ENCODE measurements around the gene MYO15A. TPM values are rescaled to one million over a fixed set of nuclear protein-coding genes. Genes with fewer than 3 reads are reported as not detected.

Gene MYO15A
- total and polyA plus RNA-seq, 12 donors = 0.44 to 3.5 (median 0.88) TPM; not detected in 2

- Histone ChIP-seq H3K9me3 (replicated peaks in 1 of 3) (no peaks in the 10 kb centered on the region), H3K4me3 (no peak overlapping the region), H3K27me3 (no peaks in the 10 kb centered on the region), H3K27ac (no peak overlapping the region), H3K36me3 (replicated peaks in 1 of 2) (no peaks in the 10 kb centered on the region), H3K4me1 (replicated peaks in 1 of 2) (peaks cover 11 to 12% of the 10 kb centered on the region in 2 donors)
- intact Hi-C loops (cut with DNase I) = no loop called here
- no peak for TF ChIP-seq POLR2A (IDR thresholded peaks at IDR 0.05)
- TF ChIP-seq, protein P1, sequence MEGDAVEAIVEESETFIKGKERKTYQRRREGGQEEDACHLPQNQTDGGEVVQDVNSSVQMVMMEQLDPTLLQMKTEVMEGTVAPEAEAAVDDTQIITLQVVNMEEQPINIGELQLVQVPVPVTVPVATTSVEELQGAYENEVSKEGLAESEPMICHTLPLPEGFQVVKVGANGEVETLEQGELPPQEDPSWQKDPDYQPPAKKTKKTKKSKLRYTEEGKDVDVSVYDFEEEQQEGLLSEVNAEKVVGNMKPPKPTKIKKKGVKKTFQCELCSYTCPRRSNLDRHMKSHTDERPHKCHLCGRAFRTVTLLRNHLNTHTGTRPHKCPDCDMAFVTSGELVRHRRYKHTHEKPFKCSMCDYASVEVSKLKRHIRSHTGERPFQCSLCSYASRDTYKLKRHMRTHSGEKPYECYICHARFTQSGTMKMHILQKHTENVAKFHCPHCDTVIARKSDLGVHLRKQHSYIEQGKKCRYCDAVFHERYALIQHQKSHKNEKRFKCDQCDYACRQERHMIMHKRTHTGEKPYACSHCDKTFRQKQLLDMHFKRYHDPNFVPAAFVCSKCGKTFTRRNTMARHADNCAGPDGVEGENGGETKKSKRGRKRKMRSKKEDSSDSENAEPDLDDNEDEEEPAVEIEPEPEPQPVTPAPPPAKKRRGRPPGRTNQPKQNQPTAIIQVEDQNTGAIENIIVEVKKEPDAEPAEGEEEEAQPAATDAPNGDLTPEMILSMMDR (IDR thresholded peaks at IDR 0.05) = no peak
- DNase-seq = no peak
- WGBS, 4 donors = 88 to 91% (median 90%) methylated on average over 7 to 8 of the region's 8 CpGs
Measured at GRCh38 chr17:18177722-18178121, 69.2 kb downstream of the MYO15A start.

DNA sequence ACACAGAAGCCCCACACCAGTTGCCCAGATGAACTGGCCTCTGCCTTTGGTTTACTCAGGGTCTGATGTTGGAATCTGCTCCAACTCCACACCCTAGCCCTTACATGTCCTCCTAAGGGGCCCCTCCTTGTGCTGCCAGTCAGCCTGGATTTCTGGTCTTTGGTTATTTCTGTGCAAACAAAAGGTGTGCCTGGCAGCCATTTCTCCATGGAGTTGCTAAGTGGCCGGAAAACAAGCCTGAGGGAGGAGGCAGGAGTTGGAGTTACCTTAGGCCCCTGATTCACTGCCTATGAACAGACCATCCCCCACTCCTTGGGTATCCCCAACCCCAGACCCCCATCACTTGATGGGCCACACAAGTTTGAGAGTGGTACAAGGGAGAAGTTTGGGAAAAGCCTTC, 70.6 kb downstream of the MYO15A start:
- Histone ChIP-seq H3K4me3 (no peak overlapping the region), H3K4me1 (replicated peaks in 1 of 2) (peaks cover 11 to 12% of the 10 kb centered on the region in 2 donors), H3K27me3 (no peaks in the 10 kb centered on the region), H3K9me3 (replicated peaks in 1 of 3) (no peaks in the 10 kb centered on the region), H3K27ac (no peak overlapping the region), H3K36me3 (replicated peaks in 1 of 2) (no peaks in the 10 kb centered on the region)
- TF ChIP-seq, protein P1 (IDR thresholded peaks at IDR 0.05) = no peak
- intact Hi-C loops (cut with DNase I) = no loop called here
- DNase-seq = no peak
- WGBS, 4 donors = 75 to 100% (median 87%) methylated on average over 1 of the region's 1 CpG

GRCh38 chr17:18179804-18180203, 71.2 kb downstream of the MYO15A start:
- intact Hi-C loops (cut with DNase I) = loop anchor here in 1 of 2 donors (10.0 kb wide), 1 partner anchor 75 kb away; the partner anchor contains the start of gene FLII
- Histone ChIP-seq H3K4me1 (replicated peaks in 1 of 2) (peaks cover 11 to 15% of the 10 kb centered on the region in 2 donors), H3K9me3 (replicated peaks in 1 of 3) (no peaks in the 10 kb centered on the region), H3K36me3 (replicated peaks in 1 of 2) (no peaks in the 10 kb centered on the region), H3K27me3 (no peaks in the 10 kb centered on the region), H3K27ac (no peak overlapping the region), H3K4me3 (no peak overlapping the region)
- WGBS, 4 donors = 81 to 90% (median 89%) methylated on average over 7 of the region's 7 CpGs
- TF ChIP-seq, protein P1 (IDR thresholded peaks at IDR 0.05) = no peak
- TF ChIP-seq POLR2A (IDR thresholded peaks at IDR 0.05) = no peak
- DNase-seq = no peak

DNA sequence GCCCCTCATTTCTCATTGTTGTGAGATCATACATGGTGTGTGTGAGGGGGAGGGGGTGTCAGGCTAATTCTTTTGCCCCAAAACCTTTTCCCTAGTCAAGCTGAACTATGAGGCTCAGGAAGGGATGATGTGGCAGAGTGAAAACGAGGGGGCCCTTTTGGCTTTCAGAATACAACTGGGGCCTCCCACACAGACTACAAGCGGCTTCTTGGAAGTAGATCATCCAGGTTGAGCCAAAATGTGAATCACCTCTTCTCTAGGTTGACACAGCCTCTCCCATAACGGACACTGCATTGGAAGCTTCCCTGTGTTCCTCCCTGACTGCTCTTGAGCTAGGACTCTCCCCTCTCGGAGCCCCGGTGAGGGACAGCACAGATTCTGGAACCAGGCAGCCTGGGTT, 72.8 kb downstream of the MYO15A start:
- Histone ChIP-seq H3K27me3 (no peaks in the 10 kb centered on the region), H3K27ac (peak overlapping the region in 2 of 5 donors; percentile 99), H3K4me3 (no peak overlapping the region), H3K4me1 (replicated peaks in 1 of 2) (peaks cover 21 to 30% of the 10 kb centered on the region in 2 donors), H3K36me3 (replicated peaks in 1 of 2) (no peaks in the 10 kb centered on the region), H3K9me3 (replicated peaks in 1 of 3) (no peaks in the 10 kb centered on the region)
- WGBS, 4 donors = 43 to 74% (median 57%) methylated on average over 5 of the region's 5 CpGs
- TF ChIP-seq POLR2A (IDR thresholded peaks at IDR 0.05) = no peak
- TF ChIP-seq, protein P1 (IDR thresholded peaks at IDR 0.05) = no peak
- peak in 1 of 7 donors; percentile 43 for DNase-seq
- intact Hi-C loops (cut with DNase I) = loop anchor here in 1 of 2 donors (10.0 kb wide), 1 partner anchor 73 kb away; the partner anchor contains the start of gene FLII

Measured in adrenal gland (tissue), 12 donors.